HepG2 (cell line): ENCODE data around the gene NUP153. TPM values are rescaled to one million over a fixed set of nuclear protein-coding genes. Genes with fewer than 3 reads are reported as not detected.

ENCODE experiments used
- ETV5 ChIP-seq: IDR thresholded peaks from 2 replicates; pipeline ENCODE4 v1.6.1; 2018; ENCODE audit warnings: missing biosample characterization, missing genetic modification reagents, inconsistent platforms, borderline replicate concordance
- FOXP4 ChIP-seq: sonication (generic); formaldehyde crosslinking; IDR thresholded peaks from 2 replicates; pipeline ENCODE4 v1.4.0; 2020; ENCODE audit warnings: missing genetic modification reagents
- GATAD2A ChIP-seq: IDR thresholded peaks from 2 replicates; pipeline ENCODE4 v1.6.1; 2016
- IKZF5 ChIP-seq: IDR thresholded peaks from 2 replicates; pipeline ENCODE4 v1.6.1; 2018; ENCODE audit warnings: missing genetic modification reagents, mild to moderate bottlenecking, missing compliant biosample characterization
- MTA1 ChIP-seq: sonication (generic); formaldehyde crosslinking; IDR thresholded peaks from 2 replicates; pipeline ENCODE4 v1.4.0; 2020; ENCODE audit warnings: missing genetic modification reagents, mild to moderate bottlenecking, borderline replicate concordance
- MXD3 ChIP-seq: IDR thresholded peaks from 2 replicates; pipeline ENCODE4 v1.6.1; 2016; ENCODE audit warnings: mild to moderate bottlenecking, missing biosample characterization, missing genetic modification reagents
- NFYB ChIP-seq: sonication (generic); formaldehyde crosslinking; IDR thresholded peaks from 2 replicates; pipeline ENCODE4 v1.4.0; 2020; ENCODE audit warnings: missing genetic modification reagents
- PATZ1 ChIP-seq: sonication (generic); formaldehyde crosslinking; IDR thresholded peaks from 2 replicates; pipeline ENCODE4 v1.4.0; 2020; ENCODE audit warnings: missing genetic modification reagents
- RFX1 ChIP-seq: fragments of 450-650 bp; IDR thresholded peaks from 2 replicates; pipeline ENCODE4 v1.6.1; 2017
- RFX3 ChIP-seq: IDR thresholded peaks from 2 replicates; pipeline ENCODE4 v1.6.1; 2016; ENCODE audit warnings: missing biosample characterization, missing genetic modification reagents
- SIN3A ChIP-seq: IDR thresholded peaks from 2 replicates; pipeline ENCODE4 v1.6.1; 2011; ENCODE audit warnings: low read depth, mild to moderate bottlenecking, control low read depth, low read length, borderline replicate concordance
- SSRP1 ChIP-seq: IDR thresholded peaks from 2 replicates; pipeline ENCODE4 v1.6.1; 2016; ENCODE audit warnings: control low read depth
- TBL1XR1 ChIP-seq: fragments of 150-350 bp; IDR thresholded peaks from 2 replicates; pipeline ENCODE4 v1.6.1; 2014; ENCODE audit warnings: borderline replicate concordance, low read length; ENCODE audit not compliant: partially characterized antibody
- THAP11 ChIP-seq: IDR thresholded peaks from 2 replicates; pipeline ENCODE4 v1.6.1; 2016; ENCODE audit warnings: missing biosample characterization, missing genetic modification reagents
- ZBTB33 ChIP-seq: sonication (generic); formaldehyde crosslinking; IDR thresholded peaks from 2 replicates; pipeline ENCODE4 v1.4.0; 2020; ENCODE audit warnings: missing genetic modification reagents
- ZBTB39 ChIP-seq: sonication (generic); formaldehyde crosslinking; IDR thresholded peaks from 2 replicates; pipeline ENCODE4 v1.5.0; 2020; ENCODE audit warnings: missing genetic modification reagents
- ZFP90 ChIP-seq: sonication (generic); formaldehyde crosslinking; IDR thresholded peaks from 2 replicates; pipeline ENCODE4 v1.8.0; 2022; ENCODE audit warnings: missing genetic modification reagents, mild to moderate bottlenecking, inconsistent platforms, borderline replicate concordance
- ZNF205 ChIP-seq: IDR thresholded peaks from 2 replicates; pipeline ENCODE4 v1.6.1; 2018; ENCODE audit warnings: missing biosample characterization, missing genetic modification reagents
- ZNF605 ChIP-seq: sonication (generic); formaldehyde crosslinking; IDR thresholded peaks from 2 replicates; pipeline ENCODE4 v1.8.0; 2022; ENCODE audit warnings: mild to moderate bottlenecking, missing genetic modification reagents
- ZNF629 ChIP-seq: sonication (generic); formaldehyde crosslinking; conservative IDR thresholded peaks from 2 replicates; pipeline ENCODE4 v1.5.0; 2020; ENCODE audit warnings: missing genetic modification reagents
- ZNF724P ChIP-seq: sonication (generic); formaldehyde crosslinking; IDR thresholded peaks from 2 replicates; pipeline ENCODE4 v1.8.0; 2022; ENCODE audit warnings: missing genetic modification reagents, borderline replicate concordance
- polyA plus RNA-seq, 8 experiments: library from polyadenylated mRNA; depleted of rRNA in 3 of 8; stranded (reverse) in 7 of 8; unstranded in 1 of 8; fragments of >200 nt; fragmentation: Illumina TruSeq in 4 of 8; extraction: Trizol in 4 of 8; gene quantifications; 2 replicates each; pipeline versions ENCODE4 v1.2.1 to v1.2.3, GENCODE V29; 2011 to 2016; ENCODE audit warnings: low read depth in 4 of 8, missing spikeins in 1 of 8, mixed read lengths in 1 of 8; ENCODE audit not compliant: insufficient read depth in 1 of 8
- total RNA-seq, 5 experiments: library from RNA; depleted of rRNA; stranded (reverse); fragments of >200 nt; fragmentation: Illumina TruSeq; extraction: Trizol; gene quantifications; 2 replicates each; pipeline ENCODE4 v1.2.3, GENCODE V29; 2016; ENCODE audit warnings: low read depth in 1 of 5

The NUP153 gene
- total and polyA plus RNA-seq, 2 of the 13 experiments (the other 11 are each of a cell fraction or from before 2014, with no cell fraction given): 29.8 to 55.2 TPM

GRCh38 chr6:17725083-17725482 lies 18.4 kb upstream of the NUP153 start (continued):
- TF ChIP-seq MXD3 (no peak), NFYB (CRISPR knock-in tag) (peak; percentile 49), RFX3 (CRISPR knock-in tag) (peak; percentile 48; the same call in 1 of the 2 replicates), ZBTB33 (CRISPR knock-in tag) (no peak), IKZF5 (CRISPR knock-in tag) (peak; percentile 61), ZFP90 (0 out of 2 replicates have a peak, but pooled peaks have one; percentile 32), ZBTB39 (CRISPR knock-in tag) (no peak), SIN3A (0 out of 2 replicates have a peak, but pooled peaks have one; percentile 42), SSRP1 (CRISPR knock-in tag) (no peak), ZNF605 (CRISPR knock-in tag) (peak; percentile 69; the same call in 1 of the 2 replicates), ZNF205 (CRISPR knock-in tag) (0 out of 2 replicates have a peak, but pooled peaks have one; percentile 59), GATAD2A (CRISPR knock-in tag) (peak; percentile 72), ZNF629 (peak; percentile 48), ZNF724P (CRISPR knock-in tag) (no peak), FOXP4 (CRISPR knock-in tag) (peak; percentile 61), PATZ1 (CRISPR knock-in tag) (peak; percentile 54), THAP11 (peak; percentile 71), MTA1 (CRISPR knock-in tag) (0 out of 2 replicates have a peak, but pooled peaks have one; percentile 24), TBL1XR1 (no peak), ETV5 (CRISPR knock-in tag) (peak; percentile 96), RFX1 (peak; percentile 45; the same call in 1 of the 2 replicates)
